Measurements from ENCODE around the gene HK3.
A peak's percentile ranks its signal among the peaks of the same experiment; 100 is the strongest.

The HK3 gene

DNA sequence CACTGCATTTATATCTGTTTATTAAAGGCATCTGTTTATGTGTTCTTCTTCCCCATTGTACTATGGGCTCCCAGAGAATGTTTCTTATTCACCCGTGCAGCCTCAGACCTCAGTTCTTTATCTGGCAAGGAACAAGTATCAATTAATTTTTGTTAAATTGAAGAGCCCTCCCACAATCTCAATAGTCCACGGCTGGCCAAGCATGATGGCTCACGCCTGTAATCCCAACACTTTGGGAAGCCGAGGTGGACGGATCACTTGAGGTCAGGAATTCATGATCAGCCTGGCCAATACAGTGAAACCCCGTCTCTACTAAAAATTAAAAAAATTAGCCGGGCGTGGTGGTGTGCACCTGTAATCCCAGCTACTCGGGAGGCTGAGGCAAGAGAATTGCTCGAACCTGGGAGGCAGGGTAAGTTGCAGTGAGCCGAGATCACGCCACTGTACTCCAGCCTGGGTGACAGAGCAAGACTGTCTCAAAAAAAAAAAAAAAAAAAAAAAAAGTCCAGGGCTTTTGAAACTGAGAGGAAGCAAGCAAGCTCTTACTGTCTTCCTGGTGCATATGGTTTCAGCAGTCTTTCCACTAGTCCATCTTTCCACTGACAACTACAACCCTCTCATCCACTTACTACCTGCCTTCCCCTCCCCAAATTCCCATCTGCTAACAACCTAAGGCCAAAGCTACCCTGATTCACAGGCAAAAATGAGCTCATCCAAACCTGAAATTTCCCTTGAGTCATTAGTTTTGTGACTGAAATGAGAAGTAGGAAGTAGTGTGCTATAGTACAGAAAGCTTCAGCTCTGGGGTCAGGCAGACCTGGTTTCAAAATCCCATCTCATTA, 2.3 kb upstream of the HK3 start:
- no peak for DNase-seq

DNA sequence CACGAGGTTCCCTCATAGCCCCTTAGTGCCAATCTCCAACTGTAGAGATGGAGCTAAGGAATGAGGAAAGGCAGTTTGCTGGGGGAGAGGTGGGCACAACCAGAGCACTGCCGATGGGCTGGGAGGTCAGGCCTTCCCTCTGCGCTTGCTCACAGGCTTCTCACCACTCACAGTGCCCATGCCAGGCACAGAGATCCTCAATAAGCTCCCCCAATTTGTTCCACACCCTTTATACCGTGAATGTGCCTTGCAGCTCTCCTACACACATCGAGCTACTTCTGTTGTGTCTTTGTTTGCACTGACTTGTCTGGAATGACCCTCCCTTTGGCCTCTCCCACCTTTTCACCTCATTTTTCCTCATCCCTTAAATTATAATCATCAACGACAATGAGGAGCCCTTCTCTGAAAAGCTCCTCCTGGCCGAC, 1.6 kb upstream of the HK3 start:
- no peak for DNase-seq

DNA sequence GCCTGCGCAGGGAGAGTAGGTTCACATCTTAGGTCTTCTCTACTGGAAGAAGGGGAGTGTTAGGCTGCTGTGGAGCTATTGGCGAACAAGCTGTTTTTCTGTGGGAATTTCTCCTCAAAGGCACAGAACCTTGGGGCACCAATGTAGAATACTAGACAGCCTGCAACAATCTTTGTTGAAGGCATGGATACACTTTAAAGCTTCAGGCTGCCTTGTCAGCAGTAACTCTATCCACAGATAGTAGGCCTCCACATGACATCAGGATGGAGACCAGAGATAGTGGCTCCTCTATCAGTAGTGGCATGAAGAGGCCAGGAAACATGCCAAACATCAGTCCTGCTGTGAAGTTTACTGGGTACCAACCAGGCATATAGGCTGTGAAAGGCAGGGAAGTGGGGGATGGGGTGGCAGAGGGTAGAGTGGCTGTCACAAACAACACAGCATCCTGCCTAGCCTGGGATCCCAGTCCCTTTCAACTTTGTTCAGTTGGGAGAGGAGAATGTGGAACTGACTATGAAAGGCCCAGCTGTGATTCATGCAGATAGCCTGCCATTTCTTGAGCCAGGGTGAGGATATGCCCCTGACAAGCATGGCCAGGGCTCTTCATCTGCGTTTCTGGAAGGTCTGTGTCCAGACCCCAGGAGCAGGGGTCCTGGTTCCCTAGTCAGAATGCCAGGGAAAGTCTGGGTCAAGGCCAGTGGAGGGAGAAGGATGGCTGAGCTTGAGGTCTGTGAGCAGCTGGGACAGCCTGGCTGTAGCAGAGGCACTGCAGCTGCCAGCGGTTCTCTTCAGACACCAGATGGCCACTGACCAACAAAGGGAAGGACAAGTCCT, 1.0 kb upstream of the HK3 start:
- peak; percentile 54 for DNase-seq

DNA sequence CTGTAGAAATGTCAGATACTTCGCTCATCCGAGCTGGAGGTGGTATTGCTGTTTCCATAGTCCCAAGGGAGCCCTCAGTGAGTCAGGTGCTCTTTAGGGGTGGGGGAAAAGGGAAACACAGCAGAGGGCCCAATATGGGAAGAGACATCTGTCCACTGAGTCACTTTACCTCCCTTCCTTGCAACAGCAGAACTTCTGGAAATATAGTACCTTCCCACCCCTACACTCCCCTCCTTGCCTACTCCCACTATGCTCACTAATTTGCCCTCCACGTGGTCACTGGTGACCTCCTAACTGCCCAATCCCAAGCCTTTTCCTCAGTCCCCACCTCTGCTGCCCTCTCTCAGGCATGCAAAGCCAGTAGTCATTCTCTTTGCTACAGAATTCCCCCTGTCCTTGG, 1.9 kb downstream of the HK3 start:
- DNase-seq: no peak

DNA sequence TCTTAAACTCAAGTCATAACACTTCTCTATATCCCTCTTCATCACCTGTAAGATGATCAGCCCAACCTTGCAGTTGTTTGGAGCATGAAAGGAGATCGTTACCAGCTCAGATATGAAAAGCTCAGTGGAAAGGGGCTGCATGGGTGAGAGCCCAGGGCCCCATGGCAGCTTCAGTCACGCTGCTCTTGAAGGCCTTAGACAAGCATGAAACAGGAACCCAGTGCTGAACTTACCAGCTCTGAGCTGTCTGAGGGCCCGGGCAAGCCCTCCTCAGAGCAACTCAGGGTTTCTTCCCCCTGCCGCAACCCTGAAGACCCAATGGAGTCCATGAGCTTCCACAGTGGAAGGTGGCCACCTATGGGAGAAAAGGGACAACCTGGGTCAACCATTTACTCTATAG, 3.3 kb downstream of the HK3 start:
- DNase-seq: no peak

DNA sequence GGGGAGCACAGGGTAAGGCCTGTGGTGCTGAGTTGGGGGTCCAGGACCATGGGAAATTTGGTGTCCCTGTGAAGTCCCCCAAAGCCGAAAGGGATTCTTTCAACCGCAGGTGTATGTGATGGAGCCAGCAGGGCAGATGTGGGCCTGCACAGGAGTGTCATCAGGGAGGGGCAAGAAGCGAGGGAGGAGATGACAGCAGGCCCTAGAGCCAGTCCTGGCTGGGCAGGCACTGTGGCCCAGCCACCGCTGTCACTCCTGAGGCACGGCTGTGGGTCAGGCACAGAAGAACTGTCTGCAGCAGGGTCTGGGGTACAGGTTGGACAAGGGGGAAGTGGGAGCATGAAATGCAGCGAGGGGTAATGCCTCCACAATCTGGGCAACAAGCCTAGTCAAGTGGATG, 4.8 kb downstream of the HK3 start:
- no peak for DNase-seq

DNA sequence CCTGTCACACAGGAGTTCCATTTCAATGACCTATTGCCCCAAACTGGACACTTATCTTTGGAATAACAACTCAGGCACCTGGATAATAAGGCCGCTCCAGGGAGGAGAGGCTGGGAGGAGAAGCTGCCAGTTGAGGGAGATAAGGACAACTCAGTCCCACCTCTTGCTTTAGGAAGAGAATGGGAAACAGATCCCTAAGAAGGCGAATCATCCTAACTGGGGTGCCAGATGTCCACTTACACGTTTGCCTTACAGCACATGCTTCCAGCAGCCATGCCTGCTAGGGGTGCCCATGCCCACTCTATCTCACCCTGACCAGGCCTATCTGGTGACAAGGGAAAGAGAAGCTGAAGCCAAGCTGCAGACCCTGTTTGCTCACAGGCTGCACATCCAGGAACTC, 6.5 kb downstream of the HK3 start:
- DNase-seq: no peak

DNA sequence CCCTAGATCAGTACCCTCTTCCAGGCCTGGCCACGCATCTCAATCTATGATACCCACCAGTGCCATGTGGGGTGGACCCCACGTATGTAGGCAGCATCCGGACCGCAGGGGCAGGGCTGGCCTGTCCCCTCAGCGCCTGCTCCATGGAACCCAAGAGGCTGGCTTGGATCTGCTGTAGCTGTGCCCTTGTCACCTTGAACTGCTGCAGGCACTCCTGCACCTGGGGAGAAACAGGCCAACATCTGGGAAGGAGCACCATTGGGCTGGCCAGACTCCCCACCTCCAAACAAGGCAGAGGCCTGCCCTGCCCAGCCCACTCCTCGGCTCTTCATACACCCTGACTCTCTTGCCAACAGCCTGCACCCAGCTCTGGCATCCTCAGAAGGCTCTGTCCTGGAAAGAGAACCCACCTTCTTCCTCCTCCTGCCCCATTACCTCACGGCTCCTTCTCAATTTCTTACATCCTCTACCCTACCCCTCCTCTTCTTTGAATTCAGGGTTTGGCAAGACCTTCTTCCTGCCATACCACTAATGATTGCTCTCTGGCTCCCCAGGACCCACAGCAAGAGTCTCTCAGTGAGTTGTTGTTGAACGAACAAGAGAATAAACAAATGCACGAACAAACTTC, 7.7 kb downstream of the HK3 start:
- no peak for DNase-seq

DNA sequence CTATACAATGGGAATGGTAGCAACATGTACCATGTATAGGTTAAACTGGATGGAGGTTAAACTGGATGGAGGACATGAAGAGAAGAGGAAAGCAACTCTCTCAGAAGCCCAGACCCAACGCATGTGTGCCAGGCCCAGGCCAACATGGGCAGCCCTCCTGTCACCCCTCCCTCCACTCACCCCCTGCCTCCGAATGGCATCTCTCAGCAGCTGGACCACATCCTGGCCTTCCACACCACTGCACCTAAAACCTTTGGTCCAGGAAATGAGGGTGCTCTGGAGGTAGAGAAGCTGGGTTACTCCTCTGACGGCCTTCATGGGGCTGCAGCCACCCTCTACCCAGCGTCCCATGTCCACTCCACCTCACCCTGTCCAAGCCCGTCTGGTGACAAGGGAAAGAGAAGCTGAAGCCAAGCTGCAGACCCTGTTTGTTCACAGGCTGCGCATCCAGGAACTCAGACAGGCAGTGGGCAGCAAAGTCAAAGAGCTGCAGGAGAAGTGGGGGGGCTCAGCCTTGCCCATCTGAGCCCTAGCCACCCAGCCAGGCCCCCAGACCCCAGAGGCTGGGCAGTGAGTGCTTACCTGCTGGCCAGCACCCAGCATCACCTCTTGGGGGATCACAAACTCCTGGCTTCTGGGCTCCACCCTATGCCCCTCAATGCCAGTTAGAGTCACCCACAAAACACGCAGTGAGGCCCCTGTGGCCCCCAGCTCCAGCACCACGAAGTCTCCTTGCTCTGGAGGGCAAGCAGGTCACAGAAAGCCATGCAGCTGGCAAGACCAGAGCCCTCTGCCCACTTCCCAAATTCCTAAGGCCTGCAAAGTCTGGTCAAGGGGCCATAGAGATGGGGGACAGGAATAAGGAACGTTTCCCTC, 8.5 kb downstream of the HK3 start:
- no peak for DNase-seq

DNA sequence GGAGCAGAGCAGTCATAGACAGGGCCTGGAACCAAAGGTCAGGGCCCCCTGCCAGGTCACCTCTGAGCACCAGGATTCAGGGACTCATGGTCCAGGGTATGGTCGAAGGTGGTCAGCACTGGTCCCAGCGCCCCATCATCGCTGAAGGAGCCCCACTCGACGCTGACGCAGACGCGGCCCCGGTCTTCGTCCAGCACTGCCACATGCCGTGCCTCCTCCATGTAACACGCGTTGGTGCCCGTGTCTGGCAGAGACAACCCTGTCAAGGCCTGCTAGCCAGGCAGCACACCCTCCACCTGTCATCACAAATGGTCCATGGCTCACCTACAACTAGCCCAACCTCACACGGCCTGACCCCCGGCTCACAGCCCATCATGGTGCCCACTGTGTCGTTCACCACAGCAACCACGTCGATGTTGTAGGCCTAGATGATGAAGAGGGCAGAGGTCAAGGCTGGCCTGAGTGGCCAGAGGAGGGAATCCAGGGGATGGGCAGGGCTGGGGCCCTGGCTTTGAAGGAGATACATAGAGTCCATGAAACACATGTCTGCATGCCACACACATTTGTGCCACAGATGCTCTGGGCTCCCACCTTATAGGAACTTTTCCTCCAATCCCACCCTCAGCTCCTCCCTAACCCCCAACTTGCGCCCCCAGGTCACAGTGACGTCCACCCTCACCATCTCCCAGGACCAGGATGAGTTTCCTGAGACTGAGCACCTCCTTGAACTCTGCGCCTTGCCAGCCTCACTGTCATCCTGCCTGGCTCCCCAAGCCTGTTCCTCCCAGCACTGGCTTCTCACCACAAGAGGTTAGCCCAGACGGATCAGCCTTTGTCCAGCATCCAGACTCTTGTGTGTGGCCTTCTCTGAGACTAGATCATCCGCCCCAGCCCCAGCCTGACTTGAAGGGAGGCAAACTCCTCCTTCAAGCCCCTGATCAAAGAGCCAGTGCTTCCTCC, 9.5 kb downstream of the HK3 start:
- no peak for DNase-seq

DNA sequence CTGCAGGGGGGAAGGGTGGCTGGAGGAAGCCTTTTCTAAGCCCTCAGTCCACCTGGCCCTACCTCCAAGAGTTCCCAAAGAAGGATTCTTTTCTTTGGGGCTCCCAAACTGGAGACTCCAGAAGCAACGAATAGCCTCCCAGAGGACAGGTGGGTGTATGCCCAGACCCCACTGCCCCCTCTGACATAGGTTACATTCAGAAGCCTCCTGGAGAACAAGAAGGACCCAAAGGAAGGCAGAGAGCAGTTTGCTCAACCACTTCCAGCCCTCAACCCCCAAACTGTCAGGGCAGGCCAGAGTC, 10.3 kb downstream of the HK3 start:
- no peak for DNase-seq

DNA sequence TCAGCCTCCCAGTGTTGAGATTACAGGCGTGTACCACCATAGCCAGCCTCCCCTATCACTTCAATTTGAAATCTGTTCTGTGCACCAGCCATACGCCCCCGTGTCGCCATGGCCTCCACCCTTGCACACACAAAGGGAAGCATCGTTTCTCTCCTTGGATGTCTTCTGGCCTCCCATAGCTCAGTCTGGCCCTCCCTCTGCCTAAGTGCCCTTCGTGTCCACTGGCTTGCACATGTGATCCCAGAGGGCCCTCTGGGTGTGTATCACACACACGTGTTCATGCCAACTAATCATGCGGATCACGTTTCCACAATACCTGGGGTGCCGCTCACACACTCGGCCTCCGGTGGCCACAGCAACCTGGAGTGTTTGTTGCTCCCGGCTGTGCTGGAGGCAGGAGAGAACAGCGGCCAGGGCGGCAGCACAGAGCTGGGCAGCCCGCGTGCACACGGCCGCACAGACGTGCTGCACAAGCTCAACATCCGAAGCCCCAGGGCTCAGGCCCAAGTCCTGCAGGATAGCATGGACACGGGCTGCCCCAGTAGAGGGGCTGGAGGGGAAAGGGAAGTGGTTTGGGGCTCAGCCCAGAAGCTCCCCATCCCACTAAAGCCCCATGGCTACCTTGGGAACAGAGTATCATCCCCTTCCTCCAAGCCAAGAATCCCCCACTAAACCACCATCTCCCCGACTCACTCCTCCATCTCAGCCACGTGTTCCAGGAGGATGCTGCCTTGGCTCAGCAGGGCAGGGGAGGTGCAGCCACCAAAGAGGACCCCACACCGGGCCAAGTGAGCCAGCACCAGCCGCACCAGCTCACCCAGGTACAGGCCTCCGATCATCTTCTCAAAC, 10.9 kb downstream of the HK3 start:
- no peak for DNase-seq

DNA sequence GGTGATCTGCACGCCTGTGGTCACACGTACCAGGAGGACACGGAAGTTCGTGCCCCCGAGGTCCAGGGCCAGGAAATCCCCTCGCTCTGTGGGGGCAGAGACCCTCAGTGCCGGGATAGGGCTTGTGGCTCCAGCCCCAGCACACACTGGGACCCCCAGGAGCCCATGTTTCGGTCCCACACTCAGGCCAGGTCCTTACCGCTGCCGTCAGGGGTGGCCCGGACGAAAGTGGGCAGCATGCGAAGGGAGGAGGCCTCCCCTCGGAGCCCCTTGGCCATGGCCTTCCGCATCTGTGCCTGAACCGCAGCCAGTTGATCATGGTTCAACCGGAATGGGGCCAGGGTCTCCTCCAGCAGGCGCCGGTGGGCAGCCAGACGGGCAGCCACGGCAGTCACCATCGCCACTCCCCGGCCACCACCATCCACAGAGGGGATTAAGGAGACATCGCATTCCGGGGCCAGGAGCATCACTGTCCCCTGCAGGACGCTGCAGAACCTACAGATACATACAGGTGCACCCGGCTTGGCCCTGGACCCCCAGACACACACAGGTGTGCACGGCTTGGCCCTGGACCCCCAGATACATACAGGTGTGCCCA, 11.8 kb downstream of the HK3 start:
- DNase-seq: no peak

DNA sequence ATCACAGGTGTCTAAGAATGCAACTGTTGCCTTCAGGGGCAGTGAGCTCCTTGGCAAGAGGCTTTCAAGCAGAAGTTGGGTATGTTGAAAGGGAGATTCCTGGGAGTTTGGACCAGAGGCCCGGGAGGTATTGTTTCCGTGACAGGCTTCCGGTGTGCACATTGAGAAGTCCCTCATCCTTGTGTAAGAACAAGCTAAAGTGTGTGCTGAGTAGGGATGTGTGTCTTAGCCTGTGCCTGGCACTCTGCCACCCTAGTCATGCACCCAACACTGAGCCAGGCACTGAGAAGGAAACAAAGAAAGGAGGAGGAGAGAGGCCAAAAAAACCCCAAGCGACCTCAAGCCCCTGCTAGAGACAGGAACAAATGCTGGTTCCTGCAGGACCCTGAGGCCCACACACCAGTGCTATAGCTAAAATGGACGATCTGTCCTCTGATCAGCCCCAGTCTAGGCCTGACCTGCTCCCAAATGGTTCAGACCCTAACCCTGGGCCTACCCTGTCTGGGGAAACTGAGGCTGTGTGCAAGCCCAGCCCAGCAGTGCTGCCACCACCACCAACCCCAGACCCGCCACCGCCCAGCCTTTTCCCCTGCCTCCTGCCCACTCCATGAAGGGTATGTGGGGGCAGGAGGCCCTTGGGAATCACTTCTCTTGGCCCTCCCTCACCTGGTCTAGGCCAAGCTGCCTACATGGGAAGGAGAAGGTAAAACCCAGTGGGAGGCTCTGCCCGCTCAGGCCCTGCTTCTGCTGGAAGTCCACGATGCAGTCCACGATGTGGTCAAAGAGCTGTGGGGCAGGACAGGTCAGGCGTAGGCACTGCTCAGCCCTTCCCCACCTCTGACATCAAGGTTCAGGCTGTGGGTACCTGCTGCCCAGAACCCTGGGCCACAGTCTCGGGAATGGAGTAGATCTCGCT, 12.6 kb downstream of the HK3 start:
- DNase-seq: no peak

DNA sequence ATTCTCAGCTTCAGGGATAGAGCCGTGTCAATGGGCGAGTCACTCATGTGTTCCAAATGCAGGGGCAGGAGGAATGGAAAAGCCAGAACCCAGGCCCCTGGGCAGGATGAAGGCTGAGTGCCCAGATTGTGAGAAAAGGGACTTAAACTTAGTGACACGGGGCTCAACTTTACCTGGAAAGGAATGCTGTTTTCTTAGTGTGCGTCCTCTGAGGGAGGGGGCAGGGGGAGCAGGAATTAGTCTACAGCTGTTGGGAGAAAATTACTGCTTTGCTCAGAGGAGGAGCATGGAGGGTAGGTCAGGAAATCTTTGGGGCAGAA, 14.6 kb downstream of the HK3 start:
- no peak for DNase-seq

DNA sequence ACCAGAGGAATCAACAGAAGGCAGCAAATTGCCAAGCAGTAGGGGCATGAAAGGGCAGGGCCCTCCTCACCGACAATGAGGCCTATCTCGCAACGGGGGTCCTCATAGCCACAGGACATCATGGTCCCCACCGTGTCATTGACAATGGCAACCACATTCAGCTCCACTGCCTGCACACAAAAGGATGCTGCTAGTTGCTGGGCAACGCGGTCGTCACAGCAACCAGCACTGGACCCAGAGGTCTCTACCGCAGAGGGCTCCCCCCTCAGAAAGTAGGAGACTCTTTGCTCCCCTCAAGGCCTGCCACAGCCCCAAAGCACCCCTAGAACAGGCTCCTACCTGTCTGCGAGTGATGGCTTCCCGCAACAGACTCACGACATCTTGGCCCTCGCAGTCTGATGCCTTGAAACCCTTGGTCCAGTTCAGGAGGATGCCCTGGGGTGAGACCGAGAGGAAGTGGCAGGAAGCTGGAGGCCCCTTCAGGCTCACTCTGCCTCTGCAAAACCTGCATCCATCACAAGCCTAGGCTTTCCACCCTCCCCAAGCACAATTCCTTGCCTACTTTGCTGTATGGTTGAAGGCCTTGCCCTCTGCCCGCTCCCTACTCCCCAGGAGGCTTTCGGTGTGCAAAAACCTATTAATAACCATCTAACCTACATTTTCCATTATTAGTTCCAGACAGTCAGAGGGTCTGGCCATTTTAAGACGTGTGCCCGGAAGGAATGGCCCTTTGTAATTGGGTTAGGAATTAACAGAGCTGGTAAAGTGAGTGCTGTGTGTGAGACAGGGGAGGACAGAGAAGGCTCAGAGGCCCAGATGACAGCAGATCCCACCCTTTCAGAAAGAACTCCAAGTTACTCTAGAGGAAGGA, 15.2 kb downstream of the HK3 start:
- DNase-seq: peak; percentile 90

DNA sequence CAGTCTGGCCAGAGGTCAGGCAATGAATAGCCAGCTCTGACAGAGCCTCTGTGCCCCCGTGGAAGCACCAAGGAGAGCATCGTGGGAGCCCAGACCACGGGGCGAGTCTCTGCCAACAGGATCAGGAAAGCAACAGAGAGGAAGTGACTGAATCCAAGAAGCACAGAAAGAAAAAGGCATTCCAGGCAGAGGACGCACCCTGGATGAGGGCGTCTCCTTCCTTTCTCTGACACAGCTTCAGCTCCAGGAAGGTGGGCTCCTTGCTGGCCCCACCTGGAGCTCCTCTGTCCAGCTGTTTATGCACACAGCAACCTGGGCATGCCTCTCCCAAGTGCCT, 16.6 kb downstream of the HK3 start:
- no peak for DNase-seq

DNA sequence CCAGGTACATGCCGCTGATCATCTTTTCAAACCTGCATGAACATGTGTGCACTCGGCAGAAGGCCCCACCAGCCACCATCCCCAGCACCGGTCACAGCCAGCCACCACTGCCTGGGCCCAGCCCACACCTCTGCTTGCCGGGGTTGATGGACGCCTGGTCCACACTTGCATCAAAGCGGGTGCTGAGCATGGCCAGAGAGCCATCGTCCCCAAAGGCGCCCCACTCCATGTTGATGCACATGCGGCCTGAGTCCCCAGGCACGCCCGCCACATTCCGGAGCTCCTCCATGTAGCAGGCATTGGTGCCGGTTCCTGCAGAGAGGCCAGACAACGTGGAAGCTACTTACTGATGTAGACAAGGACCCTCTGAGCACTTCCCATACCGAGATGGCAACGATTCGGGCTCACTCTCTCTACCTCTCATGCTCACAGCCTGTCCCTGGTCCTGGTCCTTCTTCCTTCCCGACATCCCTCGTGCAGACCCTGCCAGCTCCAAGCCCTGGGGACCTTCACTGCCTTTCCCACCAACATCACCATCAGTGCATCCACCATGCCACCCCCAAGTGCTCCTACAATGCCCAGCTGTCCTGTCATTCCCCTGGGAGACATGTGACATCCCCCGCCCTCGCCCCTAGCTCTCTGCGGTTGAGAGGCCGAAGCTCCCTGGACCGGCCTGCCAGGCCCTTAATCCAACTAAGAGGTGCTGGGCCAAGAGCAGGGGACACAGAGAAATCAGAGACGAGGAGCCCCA, 17.2 kb downstream of the HK3 start:
- DNase-seq: no peak
